Natural killer cell (primary cell): ENCODE results near the gene CIB2. TPM values are rescaled to one million over a fixed set of nuclear protein-coding genes. Genes with fewer than 3 reads are reported as not detected.

Experiments
- ATAC-seq, 3 donors: fragments of 150-1000 bp in 2 of 3; fragments of 200-7000 bp in 1 of 3; cut with Tn5 transposase; 1 replicate in 1 of 3; 2 replicates in 2 of 3; pipeline ENCODE4 v1.10.0; 2021; ENCODE audit warnings: mild to moderate bottlenecking in 2 of 3, moderate library complexity in 2 of 3
- DNase-seq, 2 donors: peaks; one replicate each; pipeline versions ENCODE4 v3.0.0 to v3.0.0-alpha.2; 2013 to 2021; ENCODE audit warnings: mixed read lengths in 1 of 2
- H3K27ac ChIP-seq: one replicate; pipeline ENCODE4 v1.5.1; 2013; ENCODE audit warnings: mild to moderate bottlenecking, low read length
- H3K27me3 ChIP-seq: one replicate; pipeline ENCODE4 v1.6.1; 2013; ENCODE audit warnings: low read length; ENCODE audit not compliant: control insufficient read depth, insufficient read depth
- H3K36me3 ChIP-seq: one replicate; pipeline ENCODE4 v1.6.1; 2013; ENCODE audit warnings: low read length; ENCODE audit not compliant: control insufficient read depth, insufficient read depth
- H3K4me1 ChIP-seq: one replicate; pipeline ENCODE4 v1.6.1; 2013; ENCODE audit warnings: low read length; ENCODE audit not compliant: control insufficient read depth, insufficient read depth
- H3K4me3 ChIP-seq: one replicate; pipeline ENCODE4 v1.5.1; 2013; ENCODE audit warnings: low read length
- H3K9me3 ChIP-seq: one replicate; pipeline ENCODE4 v1.6.1; 2013; ENCODE audit warnings: low read length; ENCODE audit not compliant: control insufficient read depth, insufficient read depth
- H3K27ac Mint-ChIP-seq, 2 donors: one replicate each; pipeline ENCODE4 v1.8.0; 2022; ENCODE audit warnings: mild to moderate bottlenecking in 2 of 2, mixed read lengths in 2 of 2, moderate library complexity in 1 of 2
- H3K27me3 Mint-ChIP-seq, 2 donors: one replicate each; pipeline ENCODE4 v1.8.0; 2022; ENCODE audit warnings: low read depth in 2 of 2, mixed read lengths in 2 of 2
- H3K36me3 Mint-ChIP-seq: one replicate; pipeline ENCODE4 v1.8.0; 2022; ENCODE audit warnings: mixed read lengths
- H3K4me1 Mint-ChIP-seq, 2 donors: one replicate each; pipeline ENCODE4 v1.8.0; 2022; ENCODE audit warnings: mixed read lengths in 2 of 2
- H3K4me3 Mint-ChIP-seq: one replicate; pipeline ENCODE4 v1.8.0; 2022; ENCODE audit warnings: mild to moderate bottlenecking, moderate library complexity, mixed read lengths
- H3K9me3 Mint-ChIP-seq, 2 donors: one replicate each; pipeline ENCODE4 v1.8.0; 2022; ENCODE audit warnings: mixed read lengths in 2 of 2
- CTCF ChIP-seq: fragments of 200-600 bp; IDR thresholded peaks from one replicate; pipeline ENCODE4 v1.8.0; 2022; ENCODE audit warnings: antibody characterized with exemption
- WGBS: methylation state at CpG from one replicate; pipeline ENCODE4 v1.1.7; 2013; ENCODE audit warnings: missing lambda C conversion rate; ENCODE audit not compliant: insufficient coverage; 5-methylcytosine and 5-hydroxymethylcytosine counted together
- intact Hi-C: fragments of 100-400 bp; cut with micrococcal nuclease; formaldehyde crosslinking; loops from one replicate; pipeline ENCODE4 v1.14.2; 2022
- total RNA-seq, 4 donors: library from RNA; stranded (reverse); fragments of 120-200 nt in 1 of 4; gene quantifications; one replicate each; pipeline versions ENCODE4 v1.2.3 to v1.2.4, GENCODE V29; 2013 to 2022

CIB2 gene
- total RNA-seq, 3 donors from 2014 or later (not counting 1 experiment from before 2014, with no cell fraction given) = 0.25 to 1.5 (median 0.99) TPM

- no peak overlapping the region for H3K27ac Mint-ChIP-seq
- Histone ChIP-seq H3K4me3 (no peak overlapping the region), H3K4me1 (peaks cover 11% of the 10 kb centered on the region), H3K27ac (no peak overlapping the region), H3K9me3 (no peaks in the 10 kb centered on the region), H3K36me3 (no peaks in the 10 kb centered on the region), H3K27me3 (no peaks in the 10 kb centered on the region)
- 90% methylated on average over 6 of the region's 6 CpGs for WGBS
- no peak overlapping the region for H3K4me3 Mint-ChIP-seq
- no peaks in the 10 kb centered on the region for H3K27me3 Mint-ChIP-seq
- TF ChIP-seq CTCF = no peak
- H3K36me3 Mint-ChIP-seq = no peaks in the 10 kb centered on the region
- H3K4me1 Mint-ChIP-seq = no peaks in the 10 kb centered on the region
- ATAC-seq = no peak
- intact Hi-C loops = no loop called here
- no peak for DNase-seq
- no peaks in the 10 kb centered on the region for H3K9me3 Mint-ChIP-seq
Observed at GRCh38 chr15:78083687-78084448, 47.4 kb downstream of the CIB2 start.

DNA sequence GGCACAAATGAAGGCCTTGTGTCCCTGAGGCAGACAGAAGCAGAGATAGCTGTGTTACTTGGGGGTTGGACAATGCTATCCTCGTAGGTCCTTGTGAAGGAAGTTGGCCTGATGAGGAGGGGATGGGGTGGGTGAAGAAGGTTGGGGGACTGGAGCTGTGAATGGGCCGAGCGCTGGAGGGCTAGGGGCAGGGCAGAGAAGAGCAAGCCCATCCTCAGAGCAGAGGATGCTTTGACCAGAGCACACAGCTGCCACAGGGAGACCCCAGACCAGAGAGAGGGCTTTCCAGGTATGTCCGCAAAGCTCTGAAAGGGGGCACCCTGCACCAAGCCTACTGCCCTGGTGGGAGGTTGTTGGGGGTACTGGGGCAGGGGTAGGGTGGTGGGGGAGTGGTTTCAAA lies 48.1 kb downstream of the CIB2 start:
- Mint-ChIP-seq H3K27ac (no peak overlapping the region), H3K27me3 (no peaks in the 10 kb centered on the region), H3K36me3 (no peaks in the 10 kb centered on the region), H3K4me3 (no peak overlapping the region), H3K4me1 (peaks cover 1% of the 10 kb centered on the region in 2 donors), H3K9me3 (no peaks in the 10 kb centered on the region)
- no peak overlapping the region for H3K27ac ChIP-seq
- no peaks in the 10 kb centered on the region for H3K9me3 ChIP-seq
- no peak for DNase-seq
- H3K36me3 ChIP-seq = no peaks in the 10 kb centered on the region
- intact Hi-C loops = no loop called here
- peaks cover 11% of the 10 kb centered on the region for H3K4me1 ChIP-seq
- no peaks in the 10 kb centered on the region for H3K27me3 ChIP-seq
- no peak overlapping the region for H3K4me3 ChIP-seq
- TF ChIP-seq CTCF = no peak
- ATAC-seq = no peak
- 92% methylated on average over 4 of the region's 4 CpGs for WGBS

DNA sequence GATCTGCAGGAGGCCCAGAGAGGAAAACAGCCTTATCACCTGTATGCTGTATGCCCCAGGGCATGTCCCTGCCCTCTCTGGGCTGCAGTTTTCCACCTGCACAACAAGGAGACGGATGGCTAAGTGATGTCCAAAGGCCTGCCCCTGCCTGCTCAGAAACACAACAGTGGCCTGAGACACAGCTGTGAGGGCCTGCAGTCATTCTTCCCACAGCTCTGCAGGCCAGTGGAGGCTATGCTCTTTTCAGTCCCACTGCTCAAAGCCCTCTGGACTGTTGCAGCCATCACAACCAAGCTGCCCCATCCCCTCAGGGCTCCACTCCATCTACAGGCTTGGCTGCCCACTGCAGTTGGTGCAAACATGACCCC lies 48.5 kb downstream of the CIB2 start:
- Mint-ChIP-seq H3K27ac (no peak overlapping the region), H3K9me3 (no peaks in the 10 kb centered on the region), H3K27me3 (no peaks in the 10 kb centered on the region), H3K4me1 (peaks cover 6% of the 10 kb centered on the region in 2 donors), H3K36me3 (no peaks in the 10 kb centered on the region), H3K4me3 (no peak overlapping the region)
- intact Hi-C loops = no loop called here
- no peak for TF ChIP-seq CTCF
- Histone ChIP-seq H3K36me3 (no peaks in the 10 kb centered on the region), H3K27me3 (no peaks in the 10 kb centered on the region), H3K4me3 (no peak overlapping the region), H3K27ac (no peak overlapping the region), H3K9me3 (no peaks in the 10 kb centered on the region), H3K4me1 (peaks cover 15% of the 10 kb centered on the region)
- DNase-seq = no peak
- ATAC-seq = no peak
- WGBS = 81% methylated on average over 1 of the region's 1 CpG
